ENCODE data around the gene EEFSEC. TPM values are rescaled to one million over a fixed set of nuclear protein-coding genes. Genes with fewer than 3 reads are reported as not detected.

The EEFSEC gene
- total and polyA plus RNA-seq, 2 of the 8 experiments (the other 6 are each of a cell fraction or from before 2014, with no cell fraction given) = 13.1 to 19.8 TPM

- TF ChIP-seq YY1 (IDR thresholded peaks at IDR 0.05; ENCODE audit: low read depth, low read length) (no peak), HDAC6 (IDR thresholded peaks at IDR 0.05; ENCODE audit: low read depth, low read length) (no peak)
Measured at GRCh38 chr3:128434524-128434923, 281.2 kb downstream of the EEFSEC start (continued).
